Esophagus squamous epithelium (tissue), 5 donors: ENCODE data around the gene ABLIM3. TPM values are rescaled to one million over a fixed set of nuclear protein-coding genes. Genes with fewer than 3 reads are reported as not detected.

Experiments used
- DNase-seq: peaks from one replicate; lab custom pipeline; 2025; lab: John Stamatoyannopoulos, UW
- H3K27ac ChIP-seq, 4 donors: fragments of 200-600 bp; sonication (generic); one replicate each; pipeline ENCODE4 v1.5.1; 2016 to 2019; ENCODE audit warnings: mild to moderate bottlenecking in 1 of 4
- H3K27me3 ChIP-seq, 4 donors: fragments of 200-600 bp; sonication (generic); 1 replicate in 3 of 4; 2 replicates in 1 of 4; pipeline versions ENCODE4 v1.5.1 to v1.6.0; 2017 to 2021; ENCODE audit warnings: antibody characterized with exemption in 1 of 4
- H3K36me3 ChIP-seq, 3 donors: fragments of 200-600 bp; sonication (generic); one replicate each; pipeline ENCODE4 v1.5.1; 2016 to 2019
- H3K4me1 ChIP-seq, 3 donors: fragments of 200-600 bp; sonication (generic); one replicate each; pipeline ENCODE4 v1.5.1; 2017 to 2019
- H3K4me3 ChIP-seq, 4 donors: fragments of 200-600 bp; sonication (generic); 1 replicate in 3 of 4; 2 replicates in 1 of 4; pipeline ENCODE4 v1.5.1; 2016 to 2019; ENCODE audit warnings: mild to moderate bottlenecking in 2 of 4, moderate library complexity in 1 of 4
- H3K9me3 ChIP-seq, 3 donors: fragments of 200-600 bp; sonication (generic); one replicate each; pipeline ENCODE4 v1.5.1; 2016 to 2019
- POLR2A ChIP-seq, 4 donors: fragments of 450-650 bp; IDR thresholded peaks; one replicate each; pipeline ENCODE4 v1.6.1; 2017; ENCODE audit warnings: antibody characterized with exemption in 4 of 4, mild to moderate bottlenecking in 4 of 4, moderate library complexity in 3 of 4
- WGBS, 2 donors: methylation state at CpG; one replicate each; pipeline ENCODE4 v1.1.5; 2018; 5-methylcytosine and 5-hydroxymethylcytosine counted together
- intact Hi-C: fragments of 100-400 bp; cut with DNase I; formaldehyde crosslinking; loops from one replicate; pipeline ENCODE4 v1.15.0; 2022
- total RNA-seq, 4 donors: library from RNA; depleted of rRNA; stranded (reverse); fragments of >200 nt; gene quantifications; one replicate each; pipeline ENCODE4 v1.1.0, GENCODE V29; 2016
- TF ChIP-seq, protein P1 (sequence below), 6 experiments: fragments of 450-650 bp in 4 of 6; fragments of 200-600 bp in 2 of 6; sonication (generic) in 2 of 6; IDR thresholded peaks; one replicate each; pipeline ENCODE4 v1.5.1; 2016 to 2019; ENCODE audit warnings: antibody characterized with exemption in 6 of 6, mild to moderate bottlenecking in 4 of 6, moderate library complexity in 4 of 6
- donor health status: DM: yes; HTN: yes; CAD: no.

The ABLIM3 gene
- total RNA-seq, 4 donors from 2014 or later: 10.6 to 47.7 (median 27.1) TPM

DNA sequence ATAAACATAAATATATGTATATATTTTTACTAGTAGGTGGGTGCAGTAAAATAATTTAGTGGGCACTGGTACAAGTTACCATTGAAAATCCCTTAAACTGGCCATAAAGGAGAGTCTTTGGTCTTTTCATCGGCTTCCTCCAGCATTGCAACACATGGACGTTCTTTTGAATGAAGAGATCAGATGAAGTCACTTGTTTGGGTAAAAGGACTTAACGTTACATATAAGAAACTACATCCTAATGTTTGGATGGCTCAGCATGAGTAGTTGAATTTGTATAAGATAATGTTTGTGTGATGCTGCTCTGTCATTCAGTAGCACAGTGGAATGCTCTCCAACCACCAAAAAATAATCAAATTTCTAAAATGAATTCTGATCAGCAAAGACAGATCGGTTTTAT is 161.9 kb downstream of the ABLIM3 start:
- no peak for DNase-seq
- Histone ChIP-seq H3K4me1 (peaks cover 0 to 25% (median 0%) of the 10 kb centered on the region in 3 donors), H3K9me3 (no peaks in the 10 kb centered on the region), H3K27ac (no peak overlapping the region), H3K27me3 (no peaks in the 10 kb centered on the region), H3K36me3 (peaks cover 0 to 15% (median 0%) of the 10 kb centered on the region in 3 donors), H3K4me3 (no peak overlapping the region)
- intact Hi-C loops: no loop called here
- TF ChIP-seq, protein P1, sequence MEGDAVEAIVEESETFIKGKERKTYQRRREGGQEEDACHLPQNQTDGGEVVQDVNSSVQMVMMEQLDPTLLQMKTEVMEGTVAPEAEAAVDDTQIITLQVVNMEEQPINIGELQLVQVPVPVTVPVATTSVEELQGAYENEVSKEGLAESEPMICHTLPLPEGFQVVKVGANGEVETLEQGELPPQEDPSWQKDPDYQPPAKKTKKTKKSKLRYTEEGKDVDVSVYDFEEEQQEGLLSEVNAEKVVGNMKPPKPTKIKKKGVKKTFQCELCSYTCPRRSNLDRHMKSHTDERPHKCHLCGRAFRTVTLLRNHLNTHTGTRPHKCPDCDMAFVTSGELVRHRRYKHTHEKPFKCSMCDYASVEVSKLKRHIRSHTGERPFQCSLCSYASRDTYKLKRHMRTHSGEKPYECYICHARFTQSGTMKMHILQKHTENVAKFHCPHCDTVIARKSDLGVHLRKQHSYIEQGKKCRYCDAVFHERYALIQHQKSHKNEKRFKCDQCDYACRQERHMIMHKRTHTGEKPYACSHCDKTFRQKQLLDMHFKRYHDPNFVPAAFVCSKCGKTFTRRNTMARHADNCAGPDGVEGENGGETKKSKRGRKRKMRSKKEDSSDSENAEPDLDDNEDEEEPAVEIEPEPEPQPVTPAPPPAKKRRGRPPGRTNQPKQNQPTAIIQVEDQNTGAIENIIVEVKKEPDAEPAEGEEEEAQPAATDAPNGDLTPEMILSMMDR (IDR thresholded peaks at IDR 0.05): no peak
- TF ChIP-seq POLR2A (IDR thresholded peaks at IDR 0.05): no peak
- 74 to 77% methylated on average over 4 of the region's 4 CpGs for WGBS, 2 donors

DNA sequence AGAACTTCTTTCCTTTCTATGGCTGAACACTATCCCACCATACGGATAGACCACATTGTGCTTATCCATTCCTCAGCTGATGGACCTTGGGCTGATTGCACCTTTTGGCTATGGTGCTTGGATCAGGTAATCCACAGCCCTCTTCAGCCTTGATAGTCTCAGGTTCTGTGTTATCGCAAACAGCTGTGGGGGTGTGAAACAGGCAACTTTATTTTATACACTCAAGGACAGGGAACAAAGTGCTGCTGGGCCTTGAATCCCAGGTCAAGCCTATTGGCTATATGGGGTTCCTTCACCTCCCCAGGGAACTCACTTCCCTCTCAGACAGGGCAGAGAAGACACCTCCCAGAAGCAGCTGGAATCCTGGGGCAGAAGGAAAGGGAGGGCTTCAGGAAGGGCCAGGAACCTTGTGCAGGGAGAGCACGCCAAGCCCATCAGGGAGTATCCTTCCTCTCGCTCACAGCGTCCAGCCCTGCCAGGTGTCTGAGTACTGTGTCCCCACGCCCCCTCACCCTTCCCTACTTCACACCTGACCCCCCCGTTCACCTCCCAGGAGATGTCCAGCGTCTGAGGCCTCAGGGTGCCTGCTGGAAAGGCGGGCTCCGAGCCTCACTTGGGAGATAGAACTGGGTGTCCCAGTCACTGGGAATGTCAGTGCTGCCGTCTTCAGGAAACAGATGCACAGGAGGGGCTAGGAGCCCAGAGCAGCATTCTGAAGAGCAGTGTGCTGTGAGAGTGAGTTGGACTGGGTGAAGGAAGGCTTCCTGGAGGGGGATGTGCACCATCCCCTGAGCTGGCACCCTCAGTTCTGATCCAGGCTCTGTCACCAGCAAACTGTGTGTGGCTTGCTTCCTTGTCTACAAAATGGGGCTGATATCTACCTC is 163.1 kb downstream of the ABLIM3 start:
- peak overlapping the region in 2 of 4 donors; percentile 33 to 57 for H3K27ac ChIP-seq
- peaks cover 0 to 12% (median 0%) of the 10 kb centered on the region in 3 donors for H3K4me1 ChIP-seq
- intact Hi-C loops: no loop called here
- 86 to 88% methylated on average over 2 to 6 of the region's 11 CpGs for WGBS, 2 donors
- TF ChIP-seq, protein P1 (IDR thresholded peaks at IDR 0.05): no peak
- TF ChIP-seq POLR2A (IDR thresholded peaks at IDR 0.05): no peak
- H3K9me3 ChIP-seq: no peaks in the 10 kb centered on the region
- DNase-seq: no peak
- no peaks in the 10 kb centered on the region for H3K27me3 ChIP-seq
- H3K36me3 ChIP-seq: peaks cover 0 to 15% (median 0%) of the 10 kb centered on the region in 3 donors
- H3K4me3 ChIP-seq: no peak overlapping the region

DNA sequence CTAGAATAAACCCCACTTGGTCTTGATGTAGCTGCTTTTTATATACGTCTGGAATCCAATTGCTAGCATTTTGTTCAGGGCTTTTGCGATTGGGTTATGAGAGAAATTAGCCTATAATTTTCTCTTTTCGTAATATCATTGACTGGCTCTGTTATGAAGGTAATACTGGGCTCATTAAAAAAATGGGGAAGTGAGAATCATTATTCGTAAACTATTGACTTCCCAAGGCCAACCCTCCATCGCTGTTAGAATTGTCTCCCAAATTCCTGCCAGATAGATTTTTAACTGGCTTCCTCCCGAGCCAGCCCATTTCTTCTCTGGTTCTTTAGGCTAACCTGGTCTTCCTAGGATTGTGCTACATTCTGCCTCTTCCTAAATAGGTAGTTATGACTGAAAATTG is 168.1 kb downstream of the ABLIM3 start:
- no peaks in the 10 kb centered on the region for H3K36me3 ChIP-seq
- TF ChIP-seq, protein P1 (IDR thresholded peaks at IDR 0.05): no peak
- TF ChIP-seq POLR2A (IDR thresholded peaks at IDR 0.05): no peak
- no peak overlapping the region for H3K27ac ChIP-seq
- WGBS, 2 donors: 75 to 81% methylated on average over 6 of the region's 6 CpGs
- intact Hi-C loops: no loop called here
- no peak overlapping the region for H3K4me3 ChIP-seq
- no peaks in the 10 kb centered on the region for H3K9me3 ChIP-seq
- H3K4me1 ChIP-seq: no peaks in the 10 kb centered on the region
- H3K27me3 ChIP-seq: no peaks in the 10 kb centered on the region
- no peak for DNase-seq

Other genes with a start within 250 kb of the ABLIM3 start
- gene SH3TC2, start 78.4 kb upstream of the ABLIM3 start, total RNA-seq: 1 to 10 TPM; 2.5 to 3.8 (median 2.9) TPM
- gene AFAP1L1, start 130.4 kb downstream of the ABLIM3 start, total RNA-seq: 10 to 100 TPM in 2 of 4 donors, 1 to 10 TPM in 2; 2.8 to 14.5 (median 8.7) TPM
- 10 to 100 TPM; 23.1 to 43.3 (median 27.1) TPM for gene GRPEL2, start 204.0 kb downstream of the ABLIM3 start, total RNA-seq
- gene PCYOX1L, start 216.6 kb downstream of the ABLIM3 start, total RNA-seq: 1 to 10 TPM; 2.1 to 4.6 (median 3.1) TPM
- 1 to 10 TPM in 3 of 4 donors, not detected in 1; 2.0 to 2.5 (median 2.1) TPM for gene IL17B, start 237.8 kb downstream of the ABLIM3 start, total RNA-seq